ENCODE results near the gene NOG.

The NOG gene

GRCh38 chr17:56639517-56639916 lies 46.0 kb downstream of the NOG start:
- H3K9me3 ChIP-seq (ENCODE audit: insufficient read depth, low read depth, low read length): no peaks in the 10 kb centered on the region
- H3K4me1 ChIP-seq (ENCODE audit: insufficient read depth, low read length): no peaks in the 10 kb centered on the region
- no peaks in the 10 kb centered on the region for H3K36me3 ChIP-seq (ENCODE audit: insufficient read depth, low read depth, low read length)
- no peak overlapping the region for H3K27ac ChIP-seq (ENCODE audit: low read length)
- H3K27me3 ChIP-seq (ENCODE audit: insufficient read depth, low read length): peaks cover 4% of the 10 kb centered on the region; the same call in 1 of the 2 replicates
- no peak overlapping the region for H3K4me3 ChIP-seq (ENCODE audit: low read length)
- no peak overlapping the region for H3K9ac ChIP-seq (ENCODE audit: low read depth, low read length)

DNA sequence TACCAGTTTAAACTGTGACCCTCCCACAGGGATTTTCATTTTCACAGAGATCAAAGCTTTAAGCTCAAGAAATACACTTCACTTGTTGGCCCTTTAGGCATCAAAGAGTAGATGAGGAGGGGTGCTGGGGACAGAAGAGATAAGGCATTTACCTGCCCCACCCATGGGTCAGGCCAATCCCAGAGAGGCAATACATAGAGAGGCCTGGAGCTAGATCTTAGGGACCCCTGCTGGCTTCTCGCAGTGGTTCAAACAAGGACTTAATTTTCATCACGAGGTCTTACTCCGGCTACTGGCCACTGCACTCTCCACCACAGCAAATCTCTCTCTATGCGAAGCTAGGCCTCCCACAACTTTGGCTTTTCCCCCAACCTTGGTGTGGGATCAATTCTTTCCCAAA lies 46.6 kb downstream of the NOG start:
- no peaks in the 10 kb centered on the region for H3K4me1 ChIP-seq (ENCODE audit: insufficient read depth, low read length)
- no peak overlapping the region for H3K9ac ChIP-seq (ENCODE audit: low read depth, low read length)
- H3K27me3 ChIP-seq (ENCODE audit: insufficient read depth, low read length): peaks cover 4% of the 10 kb centered on the region; the same call in 1 of the 2 replicates
- no peak overlapping the region for H3K4me3 ChIP-seq (ENCODE audit: low read length)
- H3K9me3 ChIP-seq (ENCODE audit: insufficient read depth, low read depth, low read length): no peaks in the 10 kb centered on the region
- no peaks in the 10 kb centered on the region for H3K36me3 ChIP-seq (ENCODE audit: insufficient read depth, low read depth, low read length)
- H3K27ac ChIP-seq (ENCODE audit: low read length): no peak overlapping the region

DNA sequence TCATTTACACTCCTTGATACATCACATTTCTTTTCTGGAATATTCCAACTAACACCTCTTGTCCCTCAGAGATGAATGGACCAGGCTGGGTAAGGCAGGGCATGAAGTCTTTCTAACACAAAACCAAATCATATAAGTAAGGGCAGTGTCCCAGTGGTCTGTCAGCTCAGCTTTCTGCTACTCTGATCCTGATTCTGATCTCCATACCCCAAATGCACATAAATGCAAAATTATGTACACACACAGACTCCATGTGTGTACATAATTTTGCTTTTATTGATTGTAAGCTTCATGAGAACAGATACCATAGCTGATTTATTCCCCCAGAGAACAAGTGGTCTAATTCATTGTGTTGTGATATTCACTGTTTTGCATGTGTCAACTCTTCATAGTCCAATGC lies 47.9 kb downstream of the NOG start:
- Histone ChIP-seq H3K27ac (ENCODE audit: low read length) (no peak overlapping the region), H3K4me1 (ENCODE audit: insufficient read depth, low read length) (no peaks in the 10 kb centered on the region), H3K36me3 (ENCODE audit: insufficient read depth, low read depth, low read length) (no peaks in the 10 kb centered on the region), H3K4me3 (ENCODE audit: low read length) (no peak overlapping the region), H3K9ac (ENCODE audit: low read depth, low read length) (no peak overlapping the region), H3K27me3 (ENCODE audit: insufficient read depth, low read length) (peaks cover 4% of the 10 kb centered on the region; the same call in 1 of the 2 replicates), H3K9me3 (ENCODE audit: insufficient read depth, low read depth, low read length) (no peaks in the 10 kb centered on the region)

DNA sequence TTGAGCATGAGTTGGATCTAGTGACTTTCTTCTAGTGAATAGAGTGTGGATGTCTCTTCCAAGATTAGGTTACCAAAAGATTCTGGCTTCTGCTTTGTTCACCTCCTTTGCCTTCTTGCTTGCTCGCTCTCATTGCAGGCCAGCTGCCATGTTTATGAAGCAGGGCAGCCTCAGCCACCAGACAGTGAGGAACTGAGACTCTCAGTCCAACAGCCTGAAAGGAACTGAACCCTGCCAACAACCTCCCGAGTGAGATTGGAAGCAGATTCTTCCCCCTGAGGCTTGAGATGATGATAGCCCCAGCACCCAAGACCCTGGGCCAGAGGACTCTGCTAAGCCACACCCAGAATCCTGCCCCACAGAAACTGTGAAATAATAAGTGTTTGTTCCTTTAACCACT lies 48.4 kb downstream of the NOG start:
- no peak overlapping the region for H3K9ac ChIP-seq (ENCODE audit: low read depth, low read length)
- no peak overlapping the region for H3K4me3 ChIP-seq (ENCODE audit: low read length)
- H3K9me3 ChIP-seq (ENCODE audit: insufficient read depth, low read depth, low read length): no peaks in the 10 kb centered on the region
- H3K27ac ChIP-seq (ENCODE audit: low read length): no peak overlapping the region
- H3K36me3 ChIP-seq (ENCODE audit: insufficient read depth, low read depth, low read length): no peaks in the 10 kb centered on the region
- H3K27me3 ChIP-seq (ENCODE audit: insufficient read depth, low read length): peaks cover 4% of the 10 kb centered on the region; the same call in 1 of the 2 replicates
- no peaks in the 10 kb centered on the region for H3K4me1 ChIP-seq (ENCODE audit: insufficient read depth, low read length)

DNA sequence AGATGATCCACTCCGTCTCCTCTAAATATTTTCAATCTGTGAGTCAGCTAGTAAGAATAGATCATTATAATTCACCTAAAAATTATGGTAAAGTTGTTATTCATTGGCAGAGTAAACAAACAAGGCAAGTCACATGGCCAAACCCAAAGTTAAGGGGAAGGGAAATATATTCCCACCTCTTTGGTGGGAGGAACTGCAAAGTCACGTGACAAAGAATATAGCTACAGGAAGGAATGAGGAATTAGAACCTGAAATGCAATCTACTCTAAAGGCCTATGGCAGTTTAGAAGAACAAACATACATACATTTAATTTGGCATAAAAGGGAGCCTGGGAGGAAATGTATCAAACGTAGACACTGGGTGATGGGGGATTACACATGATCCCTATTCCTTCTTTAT lies 48.9 kb downstream of the NOG start:
- no peak overlapping the region for H3K27ac ChIP-seq (ENCODE audit: low read length)
- H3K4me1 ChIP-seq (ENCODE audit: insufficient read depth, low read length): no peaks in the 10 kb centered on the region

More for the DNA sequence above, 48.9 kb downstream of the NOG start:
- Histone ChIP-seq H3K4me3 (ENCODE audit: low read length) (no peak overlapping the region), H3K27me3 (ENCODE audit: insufficient read depth, low read length) (no peaks in the 10 kb centered on the region; the same call in 1 of the 2 replicates), H3K9ac (ENCODE audit: low read depth, low read length) (no peak overlapping the region), H3K36me3 (ENCODE audit: insufficient read depth, low read depth, low read length) (no peaks in the 10 kb centered on the region), H3K9me3 (ENCODE audit: insufficient read depth, low read depth, low read length) (no peaks in the 10 kb centered on the region)

Data from iPS-20b (cell line).